ENCODE data around the gene DRG1. TPM values are rescaled to one million over a fixed set of nuclear protein-coding genes. Genes with fewer than 3 reads are reported as not detected.

DRG1 gene
- total and polyA plus RNA-seq, 2 experiments from 2014 or later, result 63.9 to 87.6 TPM

DNA sequence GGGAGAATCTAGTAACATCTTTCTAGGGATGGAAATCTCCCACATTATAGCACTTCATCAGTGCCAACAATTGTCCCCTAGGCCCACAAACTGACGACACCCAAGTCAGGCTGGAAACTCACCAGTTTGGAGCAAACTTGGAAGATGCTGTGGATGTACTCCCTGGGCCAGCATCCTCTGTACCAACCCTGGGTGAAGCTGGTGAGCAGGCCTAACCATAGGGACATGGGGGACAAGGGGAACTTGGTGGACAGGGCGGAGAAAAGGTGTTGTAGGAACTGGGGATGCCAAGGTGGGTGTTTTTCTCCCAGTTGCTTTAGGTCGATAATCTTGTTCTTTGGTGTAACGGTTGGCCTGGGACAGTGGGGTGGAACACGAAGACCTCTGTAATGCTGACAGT, 42.2 kb downstream of the DRG1 start:
- H3K36me3 Mint-ChIP-seq (ENCODE audit: low read depth), result peaks cover 68% of the 10 kb centered on the region
- Histone ChIP-seq H4K20me1 (replicated peaks; ENCODE audit: insufficient read depth) (peaks cover 9% of the 10 kb centered on the region; the same call in 1 of the 2 replicates), H3K36me3 (ENCODE audit: insufficient read depth) (peaks cover 14% of the 10 kb centered on the region), H3K79me2 (replicated peaks; ENCODE audit: insufficient read depth) (no peaks in the 10 kb centered on the region), H3K27ac (ENCODE audit: low read depth) (no peak overlapping the region), H3K4me1 (ENCODE audit: insufficient read depth) (no peaks in the 10 kb centered on the region), H2AFZ (no peak overlapping the region), H3K4me3 (no peak overlapping the region), H3K9me2 (ENCODE audit: insufficient read depth) (no peaks in the 10 kb centered on the region), H3K4me2 (no peak overlapping the region), H3K27me3 (ENCODE audit: insufficient read depth) (no peaks in the 10 kb centered on the region), H3F3A (replicated peaks; ENCODE audit: low read depth) (peaks cover 13% of the 10 kb centered on the region; the same call in 1 of the 2 replicates)
- ATAC-seq (no peak), DNase-seq (ENCODE audit: low spot score) (no peak)
- H3K9me3 Mint-ChIP-seq, result no peaks in the 10 kb centered on the region
- no peak overlapping the region for H3K4me3 Mint-ChIP-seq
- H3K27me3 Mint-ChIP-seq (ENCODE audit: insufficient read depth, low read depth, poor library complexity), result peaks cover 8% of the 10 kb centered on the region
- TF ChIP-seq EZH2 (IDR thresholded peaks at IDR 0.05; ENCODE audit: low read depth, unreplicated experiment), result no peak
- TF ChIP-seq EZH2phosphoT487 (IDR thresholded peaks at IDR 0.05; ENCODE audit: unreplicated experiment), result no peak
- no peak for TF ChIP-seq ZNF331 (CRISPR knock-in tag; IDR thresholded peaks at IDR 0.05; ENCODE audit: low read depth)
- no peak for TF ChIP-seq JUNB (IDR thresholded peaks at IDR 0.05; ENCODE audit: unreplicated experiment)
- TF ChIP-seq NANOG (IDR thresholded peaks at IDR 0.05; ENCODE audit: borderline replicate concordance), result no peak
- TF ChIP-seq, protein P1, sequence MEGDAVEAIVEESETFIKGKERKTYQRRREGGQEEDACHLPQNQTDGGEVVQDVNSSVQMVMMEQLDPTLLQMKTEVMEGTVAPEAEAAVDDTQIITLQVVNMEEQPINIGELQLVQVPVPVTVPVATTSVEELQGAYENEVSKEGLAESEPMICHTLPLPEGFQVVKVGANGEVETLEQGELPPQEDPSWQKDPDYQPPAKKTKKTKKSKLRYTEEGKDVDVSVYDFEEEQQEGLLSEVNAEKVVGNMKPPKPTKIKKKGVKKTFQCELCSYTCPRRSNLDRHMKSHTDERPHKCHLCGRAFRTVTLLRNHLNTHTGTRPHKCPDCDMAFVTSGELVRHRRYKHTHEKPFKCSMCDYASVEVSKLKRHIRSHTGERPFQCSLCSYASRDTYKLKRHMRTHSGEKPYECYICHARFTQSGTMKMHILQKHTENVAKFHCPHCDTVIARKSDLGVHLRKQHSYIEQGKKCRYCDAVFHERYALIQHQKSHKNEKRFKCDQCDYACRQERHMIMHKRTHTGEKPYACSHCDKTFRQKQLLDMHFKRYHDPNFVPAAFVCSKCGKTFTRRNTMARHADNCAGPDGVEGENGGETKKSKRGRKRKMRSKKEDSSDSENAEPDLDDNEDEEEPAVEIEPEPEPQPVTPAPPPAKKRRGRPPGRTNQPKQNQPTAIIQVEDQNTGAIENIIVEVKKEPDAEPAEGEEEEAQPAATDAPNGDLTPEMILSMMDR (conservative IDR thresholded peaks at IDR 0.05; ENCODE audit: low read depth in 2 of 2), result no peak
- TF ChIP-seq ZNF114 (CRISPR knock-in tag; IDR thresholded peaks at IDR 0.05), result no peak
- no peak for TF ChIP-seq STAT1 (IDR thresholded peaks at IDR 0.05; ENCODE audit: unreplicated experiment)
- no peak for TF ChIP-seq POLR2AphosphoS5 (IDR thresholded peaks at IDR 0.05; ENCODE audit: low read depth)
- TF ChIP-seq CREB1 (CRISPR knock-in tag; IDR thresholded peaks at IDR 0.05; ENCODE audit: low read depth), result no peak
- TF ChIP-seq, protein P2, sequence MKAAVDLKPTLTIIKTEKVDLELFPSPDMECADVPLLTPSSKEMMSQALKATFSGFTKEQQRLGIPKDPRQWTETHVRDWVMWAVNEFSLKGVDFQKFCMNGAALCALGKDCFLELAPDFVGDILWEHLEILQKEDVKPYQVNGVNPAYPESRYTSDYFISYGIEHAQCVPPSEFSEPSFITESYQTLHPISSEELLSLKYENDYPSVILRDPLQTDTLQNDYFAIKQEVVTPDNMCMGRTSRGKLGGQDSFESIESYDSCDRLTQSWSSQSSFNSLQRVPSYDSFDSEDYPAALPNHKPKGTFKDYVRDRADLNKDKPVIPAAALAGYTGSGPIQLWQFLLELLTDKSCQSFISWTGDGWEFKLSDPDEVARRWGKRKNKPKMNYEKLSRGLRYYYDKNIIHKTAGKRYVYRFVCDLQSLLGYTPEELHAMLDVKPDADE (IDR thresholded peaks at IDR 0.05), result no peak
- TF ChIP-seq, protein P3, sequence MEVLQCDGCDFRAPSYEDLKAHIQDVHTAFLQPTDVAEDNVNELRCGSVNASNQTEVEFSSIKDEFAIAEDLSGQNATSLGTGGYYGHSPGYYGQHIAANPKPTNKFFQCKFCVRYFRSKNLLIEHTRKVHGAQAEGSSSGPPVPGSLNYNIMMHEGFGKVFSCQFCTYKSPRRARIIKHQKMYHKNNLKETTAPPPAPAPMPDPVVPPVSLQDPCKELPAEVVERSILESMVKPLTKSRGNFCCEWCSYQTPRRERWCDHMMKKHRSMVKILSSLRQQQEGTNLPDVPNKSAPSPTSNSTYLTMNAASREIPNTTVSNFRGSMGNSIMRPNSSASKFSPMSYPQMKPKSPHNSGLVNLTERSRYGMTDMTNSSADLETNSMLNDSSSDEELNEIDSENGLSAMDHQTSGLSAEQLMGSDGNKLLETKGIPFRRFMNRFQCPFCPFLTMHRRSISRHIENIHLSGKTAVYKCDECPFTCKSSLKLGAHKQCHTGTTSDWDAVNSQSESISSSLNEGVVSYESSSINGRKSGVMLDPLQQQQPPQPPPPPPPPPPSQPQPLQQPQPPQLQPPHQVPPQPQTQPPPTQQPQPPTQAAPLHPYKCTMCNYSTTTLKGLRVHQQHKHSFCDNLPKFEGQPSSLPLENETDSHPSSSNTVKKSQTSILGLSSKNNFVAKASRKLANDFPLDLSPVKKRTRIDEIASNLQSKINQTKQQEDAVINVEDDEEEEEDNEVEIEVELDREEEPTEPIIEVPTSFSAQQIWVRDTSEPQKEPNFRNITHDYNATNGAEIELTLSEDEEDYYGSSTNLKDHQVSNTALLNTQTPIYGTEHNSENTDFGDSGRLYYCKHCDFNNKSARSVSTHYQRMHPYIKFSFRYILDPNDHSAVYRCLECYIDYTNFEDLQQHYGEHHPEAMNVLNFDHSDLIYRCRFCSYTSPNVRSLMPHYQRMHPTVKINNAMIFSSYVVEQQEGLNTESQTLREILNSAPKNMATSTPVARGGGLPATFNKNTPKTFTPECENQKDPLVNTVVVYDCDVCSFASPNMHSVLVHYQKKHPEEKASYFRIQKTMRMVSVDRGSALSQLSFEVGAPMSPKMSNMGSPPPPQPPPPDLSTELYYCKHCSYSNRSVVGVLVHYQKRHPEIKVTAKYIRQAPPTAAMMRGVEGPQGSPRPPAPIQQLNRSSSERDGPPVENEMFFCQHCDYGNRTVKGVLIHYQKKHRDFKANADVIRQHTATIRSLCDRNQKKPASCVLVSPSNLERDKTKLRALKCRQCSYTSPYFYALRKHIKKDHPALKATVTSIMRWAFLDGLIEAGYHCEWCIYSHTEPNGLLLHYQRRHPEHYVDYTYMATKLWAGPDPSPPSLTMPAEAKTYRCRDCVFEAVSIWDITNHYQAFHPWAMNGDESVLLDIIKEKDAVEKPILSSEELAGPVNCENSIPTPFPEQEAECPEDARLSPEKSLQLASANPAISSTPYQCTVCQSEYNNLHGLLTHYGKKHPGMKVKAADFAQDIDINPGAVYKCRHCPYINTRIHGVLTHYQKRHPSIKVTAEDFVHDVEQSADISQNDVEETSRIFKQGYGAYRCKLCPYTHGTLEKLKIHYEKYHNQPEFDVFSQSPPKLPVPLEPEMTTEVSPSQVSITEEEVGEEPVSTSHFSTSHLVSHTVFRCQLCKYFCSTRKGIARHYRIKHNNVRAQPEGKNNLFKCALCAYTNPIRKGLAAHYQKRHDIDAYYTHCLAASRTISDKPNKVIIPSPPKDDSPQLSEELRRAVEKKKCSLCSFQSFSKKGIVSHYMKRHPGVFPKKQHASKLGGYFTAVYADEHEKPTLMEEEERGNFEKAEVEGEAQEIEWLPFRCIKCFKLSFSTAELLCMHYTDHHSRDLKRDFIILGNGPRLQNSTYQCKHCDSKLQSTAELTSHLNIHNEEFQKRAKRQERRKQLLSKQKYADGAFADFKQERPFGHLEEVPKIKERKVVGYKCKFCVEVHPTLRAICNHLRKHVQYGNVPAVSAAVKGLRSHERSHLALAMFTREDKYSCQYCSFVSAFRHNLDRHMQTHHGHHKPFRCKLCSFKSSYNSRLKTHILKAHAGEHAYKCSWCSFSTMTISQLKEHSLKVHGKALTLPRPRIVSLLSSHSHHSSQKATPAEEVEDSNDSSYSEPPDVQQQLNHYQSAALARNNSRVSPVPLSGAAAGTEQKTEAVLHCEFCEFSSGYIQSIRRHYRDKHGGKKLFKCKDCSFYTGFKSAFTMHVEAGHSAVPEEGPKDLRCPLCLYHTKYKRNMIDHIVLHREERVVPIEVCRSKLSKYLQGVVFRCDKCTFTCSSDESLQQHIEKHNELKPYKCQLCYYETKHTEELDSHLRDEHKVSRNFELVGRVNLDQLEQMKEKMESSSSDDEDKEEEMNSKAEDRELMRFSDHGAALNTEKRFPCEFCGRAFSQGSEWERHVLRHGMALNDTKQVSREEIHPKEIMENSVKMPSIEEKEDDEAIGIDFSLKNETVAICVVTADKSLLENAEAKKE (CRISPR knock-in tag; IDR thresholded peaks at IDR 0.05), result no peak
- TF ChIP-seq, protein P4, sequence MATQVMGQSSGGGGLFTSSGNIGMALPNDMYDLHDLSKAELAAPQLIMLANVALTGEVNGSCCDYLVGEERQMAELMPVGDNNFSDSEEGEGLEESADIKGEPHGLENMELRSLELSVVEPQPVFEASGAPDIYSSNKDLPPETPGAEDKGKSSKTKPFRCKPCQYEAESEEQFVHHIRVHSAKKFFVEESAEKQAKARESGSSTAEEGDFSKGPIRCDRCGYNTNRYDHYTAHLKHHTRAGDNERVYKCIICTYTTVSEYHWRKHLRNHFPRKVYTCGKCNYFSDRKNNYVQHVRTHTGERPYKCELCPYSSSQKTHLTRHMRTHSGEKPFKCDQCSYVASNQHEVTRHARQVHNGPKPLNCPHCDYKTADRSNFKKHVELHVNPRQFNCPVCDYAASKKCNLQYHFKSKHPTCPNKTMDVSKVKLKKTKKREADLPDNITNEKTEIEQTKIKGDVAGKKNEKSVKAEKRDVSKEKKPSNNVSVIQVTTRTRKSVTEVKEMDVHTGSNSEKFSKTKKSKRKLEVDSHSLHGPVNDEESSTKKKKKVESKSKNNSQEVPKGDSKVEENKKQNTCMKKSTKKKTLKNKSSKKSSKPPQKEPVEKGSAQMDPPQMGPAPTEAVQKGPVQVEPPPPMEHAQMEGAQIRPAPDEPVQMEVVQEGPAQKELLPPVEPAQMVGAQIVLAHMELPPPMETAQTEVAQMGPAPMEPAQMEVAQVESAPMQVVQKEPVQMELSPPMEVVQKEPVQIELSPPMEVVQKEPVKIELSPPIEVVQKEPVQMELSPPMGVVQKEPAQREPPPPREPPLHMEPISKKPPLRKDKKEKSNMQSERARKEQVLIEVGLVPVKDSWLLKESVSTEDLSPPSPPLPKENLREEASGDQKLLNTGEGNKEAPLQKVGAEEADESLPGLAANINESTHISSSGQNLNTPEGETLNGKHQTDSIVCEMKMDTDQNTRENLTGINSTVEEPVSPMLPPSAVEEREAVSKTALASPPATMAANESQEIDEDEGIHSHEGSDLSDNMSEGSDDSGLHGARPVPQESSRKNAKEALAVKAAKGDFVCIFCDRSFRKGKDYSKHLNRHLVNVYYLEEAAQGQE (IDR thresholded peaks at IDR 0.05; ENCODE audit: unreplicated experiment), result no peak
- H3K4me1 Mint-ChIP-seq, result no peaks in the 10 kb centered on the region
- no peak overlapping the region for H3K27ac Mint-ChIP-seq

Data from GM23338 (cell line).